SH-SY5Y (cell line): ENCODE data around the gene SAXO1.

Experiments
- GATA2 ChIP-seq: IDR thresholded peaks from 2 replicates; pipeline ENCODE4 v1.6.1; 2011; ENCODE audit warnings: mild to moderate bottlenecking, low read depth, low read length
- GATA3 ChIP-seq: IDR thresholded peaks from 2 replicates; pipeline ENCODE4 v1.6.1; 2011; ENCODE audit warnings: low read depth, mild to moderate bottlenecking, low read length, moderate library complexity

DNA sequence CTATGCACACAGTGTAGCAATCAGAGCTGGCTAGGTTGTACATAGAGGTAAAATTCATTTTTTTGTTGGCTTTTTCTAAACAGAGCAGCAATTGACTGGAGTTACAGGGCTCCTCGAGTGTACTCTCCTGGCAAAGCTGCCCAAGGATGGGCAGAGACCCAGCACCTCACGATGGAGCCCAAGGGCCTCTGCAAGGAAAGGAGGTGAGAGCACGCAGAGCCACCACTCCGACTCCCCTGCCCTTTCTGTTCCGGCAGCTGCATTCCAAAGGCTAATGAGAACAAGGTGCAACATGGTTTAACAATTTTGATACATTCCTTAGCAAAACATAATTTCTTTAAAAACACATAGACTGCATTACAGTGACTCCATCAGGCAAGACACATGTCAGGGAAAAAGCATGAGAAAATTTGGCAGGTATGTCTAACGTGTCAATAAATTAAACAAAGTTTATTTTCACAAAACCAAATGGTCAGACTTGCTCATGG lies 47.5 kb downstream of the SAXO1 start:
- no peak for TF ChIP-seq GATA2
- TF ChIP-seq GATA3 = no peak
